Activated naive CD8-positive, alpha-beta T cell treated with anti-CD3 and anti-CD28 coated beads, Interleukin-2, amount 50 U/mL, for 24 hours (primary cell): ENCODE measurements around the gene KLF13.
"Not testable (repeated sequence)": the region's sequence is repeated elsewhere in the genome, so short reads cannot be mapped to it uniquely, and the experiment has no call there.

ENCODE experiments used
- ATAC-seq: fragments of 150-1000 bp; cut with Tn5 transposase; one replicate; pipeline ENCODE4 v1.10.0; 2021
- DNase-seq: peaks from one replicate; pipeline ENCODE4 v3.0.0; 2021
- H3K27ac Mint-ChIP-seq: one replicate; pipeline ENCODE4 v1.8.0; 2021; ENCODE audit warnings: mild to moderate bottlenecking, mixed read lengths
- H3K27me3 Mint-ChIP-seq: one replicate; pipeline ENCODE4 v1.8.0; 2021; ENCODE audit warnings: mixed read lengths
- H3K36me3 Mint-ChIP-seq: one replicate; pipeline ENCODE4 v1.8.0; 2021; ENCODE audit warnings: low read depth, mixed read lengths
- H3K4me1 Mint-ChIP-seq: one replicate; pipeline ENCODE4 v1.8.0; 2021; ENCODE audit warnings: mixed read lengths
- H3K4me3 Mint-ChIP-seq: one replicate; pipeline ENCODE4 v1.8.0; 2021; ENCODE audit warnings: mild to moderate bottlenecking, moderate library complexity, mixed read lengths
- H3K9me3 Mint-ChIP-seq: one replicate; pipeline ENCODE4 v1.8.0; 2021; ENCODE audit warnings: mixed read lengths

Gene KLF13

GRCh38 chr15:31349233-31350141 lies 22.9 kb downstream of the KLF13 start:
- ATAC-seq (no peak), DNase-seq (no peak)
- Mint-ChIP-seq H3K36me3 (peaks cover 46% of the 10 kb centered on the region), H3K4me3 (no peak overlapping the region), H3K27me3 (no peaks in the 10 kb centered on the region), H3K27ac (peak overlapping the region; percentile 95), H3K9me3 (no peaks in the 10 kb centered on the region), H3K4me1 (peaks cover 96% of the 10 kb centered on the region)

GRCh38 chr15:31350771-31351170 lies 24.1 kb downstream of the KLF13 start:
- peaks cover 100% of the 10 kb centered on the region for H3K4me1 Mint-ChIP-seq

GRCh38 chr15:31352339-31352751 lies 25.7 kb downstream of the KLF13 start:
- DNase-seq (no peak), ATAC-seq (no peak)
- H3K36me3 Mint-ChIP-seq = peaks cover 39% of the 10 kb centered on the region
- no peaks in the 10 kb centered on the region for H3K9me3 Mint-ChIP-seq
- H3K4me1 Mint-ChIP-seq = peaks cover 100% of the 10 kb centered on the region
- H3K27ac Mint-ChIP-seq = peak overlapping the region; percentile 95
- peak overlapping the region; percentile 62 for H3K4me3 Mint-ChIP-seq
- H3K27me3 Mint-ChIP-seq = no peaks in the 10 kb centered on the region

More at GRCh38 chr15:31350771-31351170, 24.1 kb downstream of the KLF13 start:
- Mint-ChIP-seq H3K4me3 (no peak overlapping the region), H3K36me3 (peaks cover 52% of the 10 kb centered on the region), H3K27me3 (no peaks in the 10 kb centered on the region), H3K9me3 (no peaks in the 10 kb centered on the region), H3K27ac (peak overlapping the region; percentile 95)
- ATAC-seq (no peak), DNase-seq (no peak)

GRCh38 chr15:31352911-31353811 lies 26.5 kb downstream of the KLF13 start:
- Mint-ChIP-seq H3K9me3 (no peaks in the 10 kb centered on the region), H3K27ac (peak overlapping the region; percentile 95), H3K36me3 (peaks cover 35% of the 10 kb centered on the region), H3K4me1 (peaks cover 100% of the 10 kb centered on the region), H3K27me3 (no peaks in the 10 kb centered on the region), H3K4me3 (peak overlapping the region; percentile 62)
- DNase-seq (no peak), ATAC-seq (peak; percentile 27)

- ATAC-seq (peak; percentile 0), DNase-seq (no peak)
- peaks cover 100% of the 10 kb centered on the region for H3K4me1 Mint-ChIP-seq
- peaks cover 36% of the 10 kb centered on the region for H3K36me3 Mint-ChIP-seq
- no peak overlapping the region for H3K4me3 Mint-ChIP-seq
- no peaks in the 10 kb centered on the region for H3K27me3 Mint-ChIP-seq
- no peaks in the 10 kb centered on the region for H3K9me3 Mint-ChIP-seq
- peak overlapping the region; percentile 95 for H3K27ac Mint-ChIP-seq
These were observed 27.3 kb downstream of the KLF13 start for GRCh38 chr15:31353931-31354330.

- peaks cover 100% of the 10 kb centered on the region for H3K4me1 Mint-ChIP-seq
- not testable (repeated sequence) for ATAC-seq, H3K27me3 Mint-ChIP-seq, DNase-seq, H3K4me3 Mint-ChIP-seq, H3K9me3 Mint-ChIP-seq
- peak overlapping the region; percentile 88 for H3K27ac Mint-ChIP-seq
- H3K36me3 Mint-ChIP-seq = peaks cover 29% of the 10 kb centered on the region
These were observed 29.5 kb downstream of the KLF13 start for GRCh38 chr15:31356097-31356496.

- Mint-ChIP-seq H3K9me3 (no peaks in the 10 kb centered on the region), H3K36me3 (peaks cover 23% of the 10 kb centered on the region), H3K27me3 (no peaks in the 10 kb centered on the region), H3K4me3 (peak overlapping the region; percentile 76), H3K27ac (peak overlapping the region; percentile 88), H3K4me1 (peaks cover 100% of the 10 kb centered on the region)
- DNase-seq (peak; percentile 37), ATAC-seq (no peak)
These were observed 30.5 kb downstream of the KLF13 start for GRCh38 chr15:31357148-31357547.

DNA sequence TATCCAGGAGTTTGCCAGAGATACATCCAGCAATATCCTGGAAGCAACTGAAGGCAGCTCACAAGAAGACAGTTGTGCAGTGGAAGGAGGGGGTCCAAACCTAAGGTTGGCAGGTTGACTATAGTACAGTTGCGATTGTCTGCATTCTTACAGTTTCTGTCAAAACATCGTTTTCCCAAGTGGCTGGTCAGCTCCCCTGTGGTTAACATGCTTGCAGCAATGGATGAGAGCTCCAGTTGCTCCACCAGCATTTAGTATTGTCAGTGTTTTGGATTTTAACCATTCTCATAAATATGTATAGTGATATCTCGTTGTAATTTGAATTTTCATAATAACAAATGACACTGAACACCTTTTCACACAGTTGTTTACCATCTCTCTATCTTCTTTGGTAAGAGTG lies 31.5 kb downstream of the KLF13 start:
- Mint-ChIP-seq H3K9me3 (no peaks in the 10 kb centered on the region), H3K4me3 (peak overlapping the region; percentile 66), H3K27ac (peak overlapping the region; percentile 88), H3K27me3 (no peaks in the 10 kb centered on the region), H3K4me1 (peaks cover 100% of the 10 kb centered on the region), H3K36me3 (peaks cover 23% of the 10 kb centered on the region)
- ATAC-seq = no peak
- DNase-seq = no peak

DNA sequence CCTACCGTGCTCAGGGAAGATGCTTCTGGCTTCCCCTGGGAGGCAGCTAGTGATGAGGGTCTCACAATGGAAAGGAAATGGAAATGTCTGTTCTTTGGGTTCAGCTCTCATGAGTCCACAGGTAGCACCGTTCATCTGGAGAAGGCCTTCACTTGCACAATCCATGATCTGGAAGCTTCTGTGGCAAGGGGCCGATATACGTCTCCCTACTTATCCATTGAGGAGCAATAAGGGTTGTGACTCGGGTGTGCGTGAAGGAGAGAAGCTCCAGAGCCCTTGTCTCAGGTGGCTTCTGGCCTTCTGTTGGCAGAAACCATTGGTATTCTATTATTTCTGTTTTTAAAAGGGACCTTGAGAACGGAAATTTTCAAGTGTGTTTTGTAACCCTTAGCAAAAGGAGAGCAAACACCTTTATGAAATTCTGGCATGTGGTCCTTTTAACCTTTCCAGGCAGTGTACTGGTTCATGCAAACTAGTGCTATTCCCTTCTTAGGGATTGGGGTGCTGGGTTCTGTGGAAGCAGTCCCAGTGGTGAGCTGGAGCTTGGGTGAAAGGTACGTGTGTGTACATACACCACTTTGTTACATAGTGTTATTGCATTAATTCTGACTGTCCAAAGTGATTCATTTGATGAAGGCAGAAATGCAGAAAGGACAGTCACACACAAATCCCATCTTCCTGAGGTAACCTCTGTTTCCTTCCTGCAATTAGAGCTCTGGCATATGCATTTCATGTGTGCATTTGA lies 32.5 kb downstream of the KLF13 start:
- Mint-ChIP-seq H3K4me3 (no peak overlapping the region), H3K4me1 (peaks cover 100% of the 10 kb centered on the region), H3K27ac (peak overlapping the region; percentile 92), H3K36me3 (peaks cover 24% of the 10 kb centered on the region), H3K9me3 (no peaks in the 10 kb centered on the region), H3K27me3 (no peaks in the 10 kb centered on the region)
- no peak for DNase-seq
- ATAC-seq = no peak

DNA sequence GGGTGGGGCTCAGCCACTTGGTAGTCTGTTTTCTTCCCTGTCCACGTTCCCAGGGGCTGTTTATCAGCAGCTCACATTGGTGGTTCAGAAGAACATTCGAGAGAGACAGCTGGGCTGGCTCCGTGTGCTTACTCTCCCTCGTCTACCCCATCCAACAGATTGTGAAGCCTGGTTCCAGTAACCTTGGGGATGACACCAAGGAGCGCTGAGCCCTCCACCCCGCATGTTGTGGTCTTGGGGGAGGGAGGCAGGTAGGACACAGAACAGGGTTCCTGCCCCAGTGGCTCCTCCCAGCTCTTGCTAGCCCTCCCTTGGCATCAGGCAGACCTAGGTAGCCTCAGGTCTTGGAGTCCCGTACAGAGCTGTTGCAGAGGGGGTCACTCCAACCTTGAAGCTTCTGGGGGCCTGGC lies 33.1 kb downstream of the KLF13 start:
- ATAC-seq (no peak), DNase-seq (no peak)
- Mint-ChIP-seq H3K36me3 (peaks cover 21% of the 10 kb centered on the region), H3K27me3 (no peaks in the 10 kb centered on the region), H3K4me3 (peak overlapping the region; percentile 66), H3K27ac (peak overlapping the region; percentile 92), H3K9me3 (no peaks in the 10 kb centered on the region), H3K4me1 (peaks cover 100% of the 10 kb centered on the region)

DNA sequence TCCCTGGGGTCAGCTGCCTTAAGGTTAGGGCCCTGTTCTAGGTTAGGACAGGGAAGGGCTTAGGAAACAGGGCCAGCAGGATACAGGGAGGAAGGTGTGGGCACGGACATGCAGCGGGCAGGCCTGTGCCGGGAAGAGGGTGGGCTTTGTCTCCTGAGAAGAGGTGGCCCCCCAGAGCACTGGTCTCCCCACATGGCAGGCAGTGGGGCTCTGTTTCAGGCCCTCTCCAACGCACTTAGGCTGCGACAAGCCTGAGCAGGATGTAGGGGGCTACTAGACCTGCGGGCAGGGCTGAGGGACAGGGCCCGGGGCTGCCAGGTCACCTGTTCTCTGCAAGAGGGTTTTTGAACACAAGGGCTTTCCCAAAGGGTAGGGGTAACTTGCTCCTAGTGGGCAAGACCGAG lies 33.5 kb downstream of the KLF13 start:
- Mint-ChIP-seq H3K36me3 (peaks cover 16% of the 10 kb centered on the region), H3K9me3 (no peaks in the 10 kb centered on the region), H3K4me1 (peaks cover 100% of the 10 kb centered on the region), H3K4me3 (peak overlapping the region; percentile 66), H3K27me3 (no peaks in the 10 kb centered on the region), H3K27ac (peak overlapping the region; percentile 92)
- no peak for ATAC-seq
- no peak for DNase-seq

DNA sequence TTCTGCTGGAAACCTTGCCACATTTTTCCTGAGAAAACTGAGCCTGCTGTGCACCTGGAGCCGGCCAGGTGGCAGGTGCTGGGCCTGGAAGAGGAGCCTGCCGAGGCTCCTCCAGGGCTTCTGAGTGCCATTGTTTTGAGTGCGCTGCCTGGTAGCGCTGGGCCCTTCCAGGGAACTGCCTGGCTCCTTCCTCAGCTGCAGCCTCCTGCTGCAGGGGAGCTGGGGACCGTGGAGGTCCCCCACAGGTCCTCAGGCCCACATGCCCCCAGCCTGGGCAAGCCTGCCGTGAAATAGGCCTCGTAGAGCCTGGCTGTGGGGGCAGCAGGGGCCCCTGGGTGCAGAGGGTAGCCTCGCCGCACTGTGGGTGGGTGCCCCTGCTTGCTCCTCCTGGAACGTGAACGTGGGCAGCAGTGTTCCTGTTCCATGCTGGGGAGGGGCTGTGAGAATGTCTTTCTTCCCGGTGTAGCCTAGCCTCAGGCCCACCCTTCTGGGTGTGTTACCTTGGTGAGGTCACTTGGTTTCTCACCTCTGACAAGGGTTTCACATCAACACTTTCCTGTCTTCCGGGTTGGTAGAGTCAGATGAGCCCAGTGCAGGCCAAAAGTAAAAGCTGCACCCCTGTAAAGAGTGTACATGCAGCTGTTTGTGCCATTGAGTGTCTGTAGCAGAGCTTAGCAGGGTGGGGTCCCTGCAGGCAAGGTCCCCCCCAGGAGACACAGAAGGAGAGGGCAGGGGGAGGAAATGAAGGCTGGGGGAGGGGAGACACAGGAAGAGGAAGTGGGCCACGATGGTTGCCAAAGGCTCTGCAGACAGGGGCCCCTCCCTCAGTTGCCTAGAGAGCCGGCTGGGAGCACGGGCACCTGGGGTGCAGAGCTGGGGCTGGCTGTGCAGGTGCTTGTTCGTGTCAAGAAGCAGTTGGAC lies 34.5 kb downstream of the KLF13 start:
- H3K4me1 Mint-ChIP-seq = peaks cover 99% of the 10 kb centered on the region
- H3K9me3 Mint-ChIP-seq = no peaks in the 10 kb centered on the region
- peaks cover 16% of the 10 kb centered on the region for H3K36me3 Mint-ChIP-seq
- peak; percentile 65 for DNase-seq
- H3K4me3 Mint-ChIP-seq = peak overlapping the region; percentile 66
- H3K27me3 Mint-ChIP-seq = no peaks in the 10 kb centered on the region
- H3K27ac Mint-ChIP-seq = peak overlapping the region; percentile 92
- peak; percentile 70 for ATAC-seq

- H3K36me3 Mint-ChIP-seq = peaks cover 16% of the 10 kb centered on the region
- peaks cover 99% of the 10 kb centered on the region for H3K4me1 Mint-ChIP-seq
- H3K27me3 Mint-ChIP-seq = no peaks in the 10 kb centered on the region
- no peak for DNase-seq
- peak overlapping the region; percentile 66 for H3K4me3 Mint-ChIP-seq
- H3K27ac Mint-ChIP-seq = peak overlapping the region; percentile 92
- no peaks in the 10 kb centered on the region for H3K9me3 Mint-ChIP-seq
- no peak for ATAC-seq
These were observed 35.3 kb downstream of the KLF13 start for GRCh38 chr15:31361764-31362515.
